Adrenal gland (tissue), 5 donors: Measurements from ENCODE around the gene CFL1.

ENCODE experiments used
- POLR2A ChIP-seq, 2 donors: fragments of 450-650 bp; IDR thresholded peaks; one replicate each; pipeline ENCODE4 v1.6.1; 2017; ENCODE audit warnings: antibody characterized with exemption in 2 of 2, mild to moderate bottlenecking in 2 of 2, moderate library complexity in 1 of 2
- TF ChIP-seq, protein P1 (sequence below), 6 experiments: fragments of 450-650 bp in 4 of 6; fragments of 200-600 bp in 2 of 6; sonication (generic) in 1 of 6; IDR thresholded peaks; 1 replicate in 5 of 6; 2 replicates in 1 of 6; pipeline versions ENCODE4 v1.5.1 to v1.8.0; 2016 to 2021; ENCODE audit warnings: antibody characterized with exemption in 6 of 6, mild to moderate bottlenecking in 2 of 6, moderate library complexity in 1 of 6
- donor health status: DM: no; HTN: no; CAD: no.

DNA sequence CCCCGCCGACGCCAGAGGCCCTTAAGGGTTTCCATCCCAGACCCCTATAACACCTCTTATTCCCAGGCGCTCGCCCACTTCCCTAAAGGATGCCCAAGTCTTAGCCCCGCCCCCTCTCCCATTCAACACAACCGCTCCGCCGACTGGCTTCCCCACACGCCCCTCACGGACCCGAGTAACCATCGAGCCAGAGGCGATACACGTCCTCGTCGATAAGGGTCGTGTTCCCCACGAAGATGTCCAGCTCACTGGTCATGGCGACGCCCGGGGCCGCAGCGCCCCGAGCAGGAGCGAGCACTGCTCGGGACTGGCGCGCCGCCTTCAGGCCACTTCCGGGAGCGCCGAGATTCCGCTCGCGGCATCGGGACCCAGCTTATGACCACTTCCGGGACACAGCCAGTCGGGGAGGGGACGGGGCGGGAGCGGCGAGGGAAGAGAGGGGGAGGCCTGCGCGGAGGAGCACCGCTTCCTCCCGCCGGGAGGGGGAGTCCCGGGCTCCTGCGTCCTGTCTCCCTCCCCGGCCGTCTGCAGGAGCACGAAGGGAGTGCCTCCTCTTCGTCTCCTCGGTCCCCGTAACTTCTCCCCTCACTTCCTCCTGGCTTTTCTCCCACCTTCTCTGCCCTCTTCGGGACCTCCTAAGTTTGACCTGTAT is 30.3 kb upstream of the CFL1 start, which contains the start of gene FIBP:
- peak; percentile 68 to 90 for TF ChIP-seq POLR2A (IDR thresholded peaks at IDR 0.05)
- TF ChIP-seq, protein P1, sequence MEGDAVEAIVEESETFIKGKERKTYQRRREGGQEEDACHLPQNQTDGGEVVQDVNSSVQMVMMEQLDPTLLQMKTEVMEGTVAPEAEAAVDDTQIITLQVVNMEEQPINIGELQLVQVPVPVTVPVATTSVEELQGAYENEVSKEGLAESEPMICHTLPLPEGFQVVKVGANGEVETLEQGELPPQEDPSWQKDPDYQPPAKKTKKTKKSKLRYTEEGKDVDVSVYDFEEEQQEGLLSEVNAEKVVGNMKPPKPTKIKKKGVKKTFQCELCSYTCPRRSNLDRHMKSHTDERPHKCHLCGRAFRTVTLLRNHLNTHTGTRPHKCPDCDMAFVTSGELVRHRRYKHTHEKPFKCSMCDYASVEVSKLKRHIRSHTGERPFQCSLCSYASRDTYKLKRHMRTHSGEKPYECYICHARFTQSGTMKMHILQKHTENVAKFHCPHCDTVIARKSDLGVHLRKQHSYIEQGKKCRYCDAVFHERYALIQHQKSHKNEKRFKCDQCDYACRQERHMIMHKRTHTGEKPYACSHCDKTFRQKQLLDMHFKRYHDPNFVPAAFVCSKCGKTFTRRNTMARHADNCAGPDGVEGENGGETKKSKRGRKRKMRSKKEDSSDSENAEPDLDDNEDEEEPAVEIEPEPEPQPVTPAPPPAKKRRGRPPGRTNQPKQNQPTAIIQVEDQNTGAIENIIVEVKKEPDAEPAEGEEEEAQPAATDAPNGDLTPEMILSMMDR (IDR thresholded peaks at IDR 0.05) = peak; percentile 70 to 94 (median 86)
